ENCODE data around the gene COG7. TPM values are rescaled to one million over a fixed set of nuclear protein-coding genes. Genes with fewer than 3 reads are reported as not detected.

COG7 gene
- total and polyA plus RNA-seq, 3 donors from 2014 or later: 21.5 to 40.7 (median 35.1) TPM

- intact Hi-C loops (cut with DNase I; ENCODE audit: low total_unique reads): no loop called here
- Histone ChIP-seq H3K4me1 (no peaks in the 10 kb centered on the region), H3K4me3 (no peak overlapping the region), H3K9me3 (no peaks in the 10 kb centered on the region), H3K27ac (no peak overlapping the region), H3K27me3 (no peaks in the 10 kb centered on the region), H3K36me3 (ENCODE audit: low read depth, missing control alignments) (no peaks in the 10 kb centered on the region)
- TF ChIP-seq, protein P1, sequence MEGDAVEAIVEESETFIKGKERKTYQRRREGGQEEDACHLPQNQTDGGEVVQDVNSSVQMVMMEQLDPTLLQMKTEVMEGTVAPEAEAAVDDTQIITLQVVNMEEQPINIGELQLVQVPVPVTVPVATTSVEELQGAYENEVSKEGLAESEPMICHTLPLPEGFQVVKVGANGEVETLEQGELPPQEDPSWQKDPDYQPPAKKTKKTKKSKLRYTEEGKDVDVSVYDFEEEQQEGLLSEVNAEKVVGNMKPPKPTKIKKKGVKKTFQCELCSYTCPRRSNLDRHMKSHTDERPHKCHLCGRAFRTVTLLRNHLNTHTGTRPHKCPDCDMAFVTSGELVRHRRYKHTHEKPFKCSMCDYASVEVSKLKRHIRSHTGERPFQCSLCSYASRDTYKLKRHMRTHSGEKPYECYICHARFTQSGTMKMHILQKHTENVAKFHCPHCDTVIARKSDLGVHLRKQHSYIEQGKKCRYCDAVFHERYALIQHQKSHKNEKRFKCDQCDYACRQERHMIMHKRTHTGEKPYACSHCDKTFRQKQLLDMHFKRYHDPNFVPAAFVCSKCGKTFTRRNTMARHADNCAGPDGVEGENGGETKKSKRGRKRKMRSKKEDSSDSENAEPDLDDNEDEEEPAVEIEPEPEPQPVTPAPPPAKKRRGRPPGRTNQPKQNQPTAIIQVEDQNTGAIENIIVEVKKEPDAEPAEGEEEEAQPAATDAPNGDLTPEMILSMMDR (IDR thresholded peaks at IDR 0.05): no peak
- no peak for TF ChIP-seq POLR2A (IDR thresholded peaks at IDR 0.05)
- DNase-seq: no peak
- 93 to 98% methylated on average over 3 to 4 of the region's 4 CpGs for WGBS, 2 donors
Observed at GRCh38 chr16:23495671-23496070, 42.7 kb upstream of the COG7 start.

DNA sequence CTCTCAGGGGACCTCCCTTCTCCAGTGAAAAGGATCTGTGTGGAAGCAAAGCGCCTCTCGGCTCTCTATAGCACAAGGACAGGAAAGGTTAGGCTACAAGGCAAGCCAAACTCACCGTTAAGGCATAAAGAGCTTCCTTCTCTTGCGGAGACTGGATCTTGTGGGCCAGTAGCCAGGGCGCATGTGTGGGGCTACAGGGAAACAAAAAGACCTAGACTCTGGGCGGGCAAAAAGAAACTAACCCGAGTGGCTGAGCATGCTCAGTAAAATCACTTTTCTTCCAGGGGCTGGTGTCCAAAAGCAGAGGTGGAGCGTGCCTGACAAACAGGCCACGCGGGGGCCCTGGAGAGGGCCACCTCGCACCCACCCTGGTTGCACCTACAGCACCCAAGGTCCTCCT lies 41.2 kb upstream of the COG7 start:
- Histone ChIP-seq H3K4me3 (no peak overlapping the region), H3K36me3 (ENCODE audit: low read depth, missing control alignments) (no peaks in the 10 kb centered on the region), H3K27ac (no peak overlapping the region), H3K4me1 (no peaks in the 10 kb centered on the region), H3K9me3 (no peaks in the 10 kb centered on the region), H3K27me3 (no peaks in the 10 kb centered on the region)
- TF ChIP-seq POLR2A (IDR thresholded peaks at IDR 0.05): no peak
- 87 to 92% methylated on average over 11 of the region's 11 CpGs for WGBS, 2 donors
- DNase-seq: no peak
- intact Hi-C loops (cut with DNase I; ENCODE audit: low total_unique reads): no loop called here

- TF ChIP-seq, protein P1 (IDR thresholded peaks at IDR 0.05): no peak
- no peak for TF ChIP-seq POLR2A (IDR thresholded peaks at IDR 0.05)
- 77 to 81% methylated on average over 14 of the region's 14 CpGs for WGBS, 2 donors
- Histone ChIP-seq H3K27me3 (no peaks in the 10 kb centered on the region), H3K27ac (no peak overlapping the region), H3K36me3 (ENCODE audit: low read depth, missing control alignments) (no peaks in the 10 kb centered on the region), H3K4me3 (no peak overlapping the region), H3K4me1 (no peaks in the 10 kb centered on the region), H3K9me3 (no peaks in the 10 kb centered on the region)
- intact Hi-C loops (cut with DNase I; ENCODE audit: low total_unique reads): no loop called here
- no peak for DNase-seq
Observed at GRCh38 chr16:23491490-23492391, 38.8 kb upstream of the COG7 start.

DNA sequence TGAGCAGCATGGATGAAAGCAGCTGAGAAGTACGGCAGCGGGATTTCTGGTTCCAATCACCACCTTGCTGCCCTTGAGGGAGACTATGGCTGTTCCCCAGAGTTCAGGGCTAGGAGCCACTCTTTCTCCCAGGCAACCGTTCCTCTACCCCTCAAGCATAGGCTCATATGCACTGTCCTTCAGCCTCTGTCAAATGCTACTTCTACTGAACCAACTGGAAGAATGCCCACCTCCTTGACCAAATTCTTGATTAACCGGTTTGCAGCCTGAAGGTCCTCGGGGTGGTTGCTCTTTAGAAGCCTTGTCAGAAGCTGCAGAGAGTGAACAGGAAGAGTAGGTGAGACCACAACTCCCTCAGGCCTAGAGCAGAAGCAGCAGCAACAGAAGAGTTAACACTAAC lies 33.5 kb upstream of the COG7 start:
- H3K4me3 ChIP-seq: no peak overlapping the region
- no peaks in the 10 kb centered on the region for H3K36me3 ChIP-seq (ENCODE audit: low read depth, missing control alignments)
- H3K9me3 ChIP-seq: no peaks in the 10 kb centered on the region
- intact Hi-C loops (cut with DNase I; ENCODE audit: low total_unique reads): no loop called here
- no peak for TF ChIP-seq POLR2A (IDR thresholded peaks at IDR 0.05)
- TF ChIP-seq, protein P1 (IDR thresholded peaks at IDR 0.05): no peak
- no peaks in the 10 kb centered on the region for H3K4me1 ChIP-seq
- H3K27me3 ChIP-seq: no peaks in the 10 kb centered on the region
- no peak overlapping the region for H3K27ac ChIP-seq
- 88 to 89% methylated on average over 5 of the region's 5 CpGs for WGBS, 2 donors
- DNase-seq: no peak

DNA sequence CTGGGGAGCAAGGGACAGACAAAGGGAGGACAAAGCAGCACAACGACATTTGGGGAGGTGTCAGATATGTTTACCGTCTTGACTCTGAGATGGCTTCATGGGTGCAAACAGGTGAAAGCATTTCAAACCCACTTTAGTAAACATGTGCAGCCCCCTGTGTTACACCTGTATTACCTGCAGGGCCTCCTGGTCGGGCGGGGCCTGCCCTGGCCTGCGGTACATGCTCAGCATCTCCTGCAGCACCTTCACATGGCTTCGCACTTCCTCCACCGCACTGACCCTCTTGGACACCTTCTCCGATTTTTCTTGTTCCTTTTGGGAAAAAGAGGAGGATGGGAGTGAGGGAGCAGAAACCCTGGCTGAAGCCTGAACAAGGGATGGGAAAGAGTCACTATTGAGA lies 32.9 kb upstream of the COG7 start:
- intact Hi-C loops (cut with DNase I; ENCODE audit: low total_unique reads): no loop called here
- no peak overlapping the region for H3K27ac ChIP-seq
- no peaks in the 10 kb centered on the region for H3K4me1 ChIP-seq
- DNase-seq: no peak
- H3K36me3 ChIP-seq (ENCODE audit: low read depth, missing control alignments): no peaks in the 10 kb centered on the region
- H3K27me3 ChIP-seq: no peaks in the 10 kb centered on the region
- 95 to 96% methylated on average over 8 of the region's 8 CpGs for WGBS, 2 donors
- TF ChIP-seq, protein P1 (IDR thresholded peaks at IDR 0.05): no peak
- TF ChIP-seq POLR2A (IDR thresholded peaks at IDR 0.05): no peak
- H3K9me3 ChIP-seq: no peaks in the 10 kb centered on the region
- H3K4me3 ChIP-seq: no peak overlapping the region

All from testis (tissue), 3 donors.